GM19351 (cell line): ENCODE data around the gene YBX1.
"Not testable (repeated sequence)": the region's sequence is repeated elsewhere in the genome, so short reads cannot be mapped to it uniquely, and the experiment has no call there.

Experiments used
- ATAC-seq: cut with Tn5 transposase; IDR thresholded peaks from one replicate; pipeline ENCODE4 v1.9.1; 2021; ENCODE audit warnings: mild to moderate bottlenecking, moderate library complexity; ENCODE audit not compliant: unreplicated experiment

YBX1 gene

GRCh38 chr1:42747125-42747524 is 64.9 kb downstream of the YBX1 start:
- ATAC-seq: no peak

DNA sequence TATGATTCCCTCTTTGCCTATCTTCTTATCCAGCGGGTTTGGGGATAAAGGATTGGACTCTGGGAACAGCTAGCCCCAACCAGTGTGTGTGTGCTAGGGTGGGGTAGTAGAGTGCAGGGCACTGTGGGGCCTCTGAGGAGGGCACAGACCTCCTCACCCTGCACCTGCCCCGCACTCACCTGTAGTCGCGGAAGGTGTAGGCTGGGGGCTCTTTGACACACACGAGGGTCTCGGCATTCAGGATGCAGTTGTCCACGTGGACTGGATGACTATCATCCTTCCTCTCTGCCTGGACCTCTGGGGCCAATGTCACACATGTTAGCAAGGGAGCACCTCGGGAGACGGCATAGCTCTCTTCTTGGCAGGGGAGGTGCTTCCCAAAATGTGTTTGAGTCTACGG is 65.8 kb downstream of the YBX1 start:
- ATAC-seq: no peak

- no peak for ATAC-seq
Measured at GRCh38 chr1:42748461-42749410, 66.5 kb downstream of the YBX1 start.

GRCh38 chr1:42750041-42750440 is 67.8 kb downstream of the YBX1 start:
- ATAC-seq: no peak

DNA sequence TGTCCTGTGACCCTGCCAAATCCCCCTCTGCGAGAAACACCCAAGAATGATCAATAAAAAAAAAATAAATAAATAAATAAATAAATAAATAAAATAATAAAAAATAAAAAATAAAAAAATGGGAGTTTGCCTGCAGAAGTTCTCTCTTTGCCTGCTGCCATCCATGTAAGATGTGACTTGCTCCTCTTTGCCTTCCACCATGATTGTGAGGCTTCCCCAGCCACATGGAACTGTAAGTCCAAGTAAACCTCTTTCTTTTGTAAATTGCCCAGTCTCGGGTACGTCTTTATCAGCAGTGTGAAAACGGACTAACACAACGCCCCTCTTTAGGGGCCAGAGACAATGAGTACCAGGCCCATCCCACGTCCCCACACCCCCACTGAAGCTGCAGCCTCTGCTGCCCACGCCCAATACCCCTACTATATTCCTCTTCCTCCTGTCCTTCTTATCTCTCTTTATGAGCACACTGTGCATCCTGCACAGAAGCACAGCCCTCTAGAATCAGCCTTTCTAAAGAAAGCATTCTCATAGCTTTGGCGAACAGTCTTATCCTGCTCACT is 69.4 kb downstream of the YBX1 start:
- not testable (repeated sequence) for ATAC-seq

DNA sequence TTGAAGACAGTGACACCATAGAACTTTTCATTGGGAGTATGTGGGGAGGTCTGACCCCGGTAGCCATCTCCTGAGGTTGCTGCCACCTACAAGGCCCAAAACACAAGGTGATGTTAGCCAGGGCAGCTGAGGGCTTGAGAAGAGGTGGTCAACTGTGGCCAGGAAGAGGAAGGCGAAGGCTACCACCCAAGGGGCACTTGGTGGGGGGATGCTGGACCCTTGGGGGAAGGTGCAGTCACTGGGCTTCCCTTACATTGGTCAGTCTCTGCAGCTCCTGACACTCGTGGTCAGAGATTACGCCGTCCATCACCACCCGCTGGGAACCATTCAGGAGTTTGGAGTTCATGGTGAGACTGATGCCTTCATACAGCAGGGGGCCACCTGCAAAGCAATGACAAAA is 70.1 kb downstream of the YBX1 start:
- ATAC-seq: no peak

DNA sequence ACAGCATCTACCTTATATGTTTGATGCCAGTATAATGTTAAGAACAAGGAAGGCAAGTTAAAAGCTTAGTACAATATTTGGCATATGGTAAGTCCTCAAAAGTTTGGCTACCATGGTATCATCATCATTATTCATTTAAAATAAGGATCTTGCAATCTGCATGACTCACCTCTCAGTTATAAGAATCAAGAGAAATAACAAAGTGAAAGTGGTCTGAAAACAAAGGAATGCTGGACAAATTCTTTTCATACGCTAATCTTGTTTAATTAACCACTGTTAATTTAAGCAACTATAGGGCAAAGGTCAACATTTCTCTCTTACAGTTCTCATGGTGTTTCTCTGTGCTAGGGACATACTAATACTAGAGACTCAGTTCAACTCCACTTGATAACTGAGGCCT is 70.9 kb downstream of the YBX1 start:
- ATAC-seq: no peak
